Measurements from ENCODE around the gene NINJ1.
"Not testable (repeated sequence)": the region's sequence is repeated elsewhere in the genome, so short reads cannot be mapped to it uniquely, and the experiment has no call there.

The NINJ1 gene

GRCh38 chr9:93118863-93119702 is 15.0 kb downstream of the NINJ1 start:
- no peak for DNase-seq

DNA sequence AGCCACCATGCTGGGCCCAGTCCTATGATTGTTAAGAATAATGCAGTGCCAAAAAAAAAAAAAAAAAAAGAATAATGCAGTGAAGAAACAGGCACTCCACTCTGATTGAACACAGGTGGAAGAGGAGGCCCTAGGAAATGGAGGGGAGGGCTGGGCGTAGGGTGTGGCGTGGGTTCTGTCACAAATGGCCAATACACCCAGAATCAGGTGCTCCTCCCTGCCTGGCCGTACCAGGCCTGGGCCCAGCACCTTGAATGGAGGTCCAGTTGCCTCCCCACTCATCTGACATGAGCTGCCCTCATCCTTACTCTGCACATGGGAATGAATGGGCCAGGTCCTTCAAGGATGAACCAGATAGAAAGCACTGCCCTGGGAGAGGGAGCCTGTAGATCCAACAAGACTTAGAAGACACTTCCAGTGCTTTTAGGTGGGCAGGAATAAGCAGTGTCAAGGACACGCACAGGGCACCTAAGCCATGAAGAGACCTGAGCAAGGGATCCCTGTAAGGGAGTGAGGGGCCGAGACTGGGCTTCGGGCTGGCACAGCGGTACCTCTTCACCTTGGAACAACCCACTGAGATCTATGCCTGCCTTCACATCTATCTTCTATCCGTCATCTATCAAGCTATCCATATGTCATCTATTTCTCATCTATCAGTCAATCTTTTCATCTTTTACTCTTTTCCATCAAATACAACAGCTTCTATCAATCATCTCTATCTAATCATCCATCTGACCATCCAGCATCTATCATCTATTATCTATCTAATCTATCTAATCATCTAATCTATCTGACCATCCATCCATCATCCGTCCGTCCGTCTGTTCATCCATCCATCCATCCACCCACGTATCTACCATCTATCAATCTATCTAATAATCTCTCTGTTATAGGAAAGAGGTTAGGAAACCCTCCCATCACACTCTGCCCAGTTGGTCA is 15.9 kb downstream of the NINJ1 start:
- no peak for DNase-seq

GRCh38 chr9:93117521-93117920 is 16.5 kb downstream of the NINJ1 start:
- not testable (repeated sequence) for DNase-seq

DNA sequence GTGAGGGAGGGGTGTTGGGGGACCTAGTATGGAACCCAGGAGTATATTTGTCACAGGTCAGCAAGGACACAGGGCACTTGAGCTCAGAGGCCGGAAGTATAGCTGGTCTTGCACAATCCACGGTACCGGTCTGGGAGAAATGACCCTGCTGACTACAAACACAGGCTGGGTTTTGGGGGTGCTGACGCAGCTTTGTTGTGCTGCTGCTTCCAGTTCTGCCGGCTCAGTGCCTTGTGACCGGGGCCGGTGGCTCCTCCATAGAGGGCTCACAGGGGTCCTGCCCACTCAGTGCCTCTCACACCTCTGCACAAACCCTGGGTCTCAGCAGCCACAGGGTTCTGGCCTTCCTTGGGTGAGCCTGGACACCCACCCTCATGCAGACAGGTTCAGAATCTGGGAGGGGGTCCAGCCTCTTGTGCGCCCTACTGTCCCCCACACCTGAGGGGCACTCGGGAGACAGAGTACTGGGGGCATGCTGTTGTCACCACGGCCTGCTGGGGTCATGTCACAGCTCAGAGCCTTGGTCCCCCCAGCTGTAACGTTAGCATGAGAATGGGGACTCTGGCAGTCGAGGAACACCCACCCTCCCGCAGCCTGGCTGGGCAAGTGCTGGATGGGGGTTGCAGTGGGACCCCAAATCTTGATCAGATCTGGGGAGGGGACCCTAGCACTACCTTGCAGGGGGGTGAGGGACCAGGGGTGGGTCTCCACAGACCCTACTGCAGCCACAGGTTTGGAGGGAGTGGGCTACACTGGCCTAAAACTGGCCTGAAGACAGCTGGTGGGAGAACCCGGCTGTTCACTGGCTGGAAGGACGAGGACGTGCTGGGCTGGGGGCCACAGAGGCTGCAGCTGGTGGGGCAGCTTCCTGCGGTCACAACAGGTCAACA is 17.7 kb downstream of the NINJ1 start:
- DNase-seq: no peak

- DNase-seq: no peak
Observed at GRCh38 chr9:93115486-93116071, 18.5 kb downstream of the NINJ1 start.

DNA sequence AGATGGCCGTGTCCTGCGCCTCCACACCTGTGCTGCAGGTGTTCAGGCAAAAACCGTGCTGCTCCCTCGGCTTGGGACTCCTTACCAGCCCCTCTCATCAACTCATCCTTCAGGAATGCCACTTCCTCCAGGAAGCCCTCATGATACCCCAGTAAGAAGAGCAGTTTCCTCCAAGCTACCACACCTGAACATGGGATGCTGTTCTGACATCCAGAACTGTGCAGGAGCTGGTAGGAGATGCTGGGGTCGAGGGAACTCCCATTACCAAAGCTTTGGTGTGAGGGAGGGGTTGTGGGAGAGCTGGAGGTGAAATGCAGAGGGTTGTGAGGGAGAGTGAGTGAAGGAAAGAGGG is 19.1 kb downstream of the NINJ1 start:
- DNase-seq: no peak

- no peak for DNase-seq
Observed at GRCh38 chr9:93114169-93114983, 19.7 kb downstream of the NINJ1 start.

DNA sequence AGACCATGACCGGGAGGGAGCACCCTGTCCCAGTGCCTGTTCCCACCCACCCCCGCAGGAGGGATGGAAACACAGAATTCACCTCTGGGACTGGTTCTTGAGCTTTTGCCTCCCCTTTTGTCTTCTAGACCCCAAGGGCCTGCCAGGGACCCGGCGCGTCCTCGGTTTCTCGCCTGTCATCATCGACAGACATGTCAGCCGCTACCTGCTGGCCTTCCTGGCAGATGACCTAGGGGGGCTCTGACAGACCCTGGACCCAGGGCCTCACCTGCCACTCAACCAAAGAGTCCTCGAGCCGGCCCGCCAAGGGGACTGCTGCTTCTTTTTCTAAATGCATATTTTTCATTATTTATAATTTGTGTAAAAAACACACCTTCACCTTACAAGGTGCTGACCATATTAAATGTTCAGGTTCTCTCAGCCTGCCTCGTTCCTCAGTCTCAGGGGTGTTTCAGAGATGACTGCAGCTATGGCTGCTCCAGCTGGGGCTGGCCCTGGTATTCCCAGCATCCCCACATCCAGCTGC is 21.1 kb downstream of the NINJ1 start:
- no peak for DNase-seq

DNA sequence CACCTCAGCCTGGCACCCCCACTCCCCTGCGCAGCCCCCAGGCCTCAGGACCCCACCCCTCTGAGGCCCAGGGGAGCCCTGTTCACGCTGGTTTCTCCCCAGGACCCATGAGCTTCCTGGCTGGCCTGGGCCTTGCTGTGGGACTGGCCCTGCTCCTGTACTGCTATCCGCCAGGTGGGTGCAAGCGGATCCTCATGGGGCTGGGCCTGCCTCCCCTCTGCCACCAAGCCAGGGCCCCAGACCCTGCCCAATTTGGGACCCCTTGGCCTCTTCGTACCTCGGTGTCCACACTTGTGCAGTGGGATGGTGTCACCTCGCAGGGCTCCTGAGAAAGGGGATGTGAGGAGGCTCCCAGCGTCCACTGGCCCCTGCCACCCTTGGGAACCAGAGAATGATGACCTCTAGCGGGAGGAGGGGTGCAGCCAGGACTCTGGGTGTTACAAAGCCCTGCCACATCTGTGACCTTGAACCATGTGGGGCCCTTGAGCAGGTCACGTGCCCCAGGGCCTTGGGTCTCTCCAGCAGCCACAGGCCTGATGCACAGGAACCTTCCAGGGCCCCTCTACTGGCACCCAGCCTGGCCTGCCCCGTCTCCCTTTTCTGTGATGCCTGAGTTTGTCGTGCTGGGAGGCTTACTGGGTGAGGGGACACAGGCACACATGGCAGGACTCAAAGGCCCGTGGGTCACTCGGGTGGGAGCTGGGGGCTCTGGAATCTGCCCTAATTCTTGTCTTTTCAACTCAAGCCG is 21.8 kb downstream of the NINJ1 start:
- DNase-seq: no peak

- peak; percentile 77 for DNase-seq
Observed at GRCh38 chr9:93111371-93112115, 22.5 kb downstream of the NINJ1 start.

- DNase-seq: no peak
Observed at GRCh38 chr9:93111001-93111370, 23.1 kb downstream of the NINJ1 start.

DNA sequence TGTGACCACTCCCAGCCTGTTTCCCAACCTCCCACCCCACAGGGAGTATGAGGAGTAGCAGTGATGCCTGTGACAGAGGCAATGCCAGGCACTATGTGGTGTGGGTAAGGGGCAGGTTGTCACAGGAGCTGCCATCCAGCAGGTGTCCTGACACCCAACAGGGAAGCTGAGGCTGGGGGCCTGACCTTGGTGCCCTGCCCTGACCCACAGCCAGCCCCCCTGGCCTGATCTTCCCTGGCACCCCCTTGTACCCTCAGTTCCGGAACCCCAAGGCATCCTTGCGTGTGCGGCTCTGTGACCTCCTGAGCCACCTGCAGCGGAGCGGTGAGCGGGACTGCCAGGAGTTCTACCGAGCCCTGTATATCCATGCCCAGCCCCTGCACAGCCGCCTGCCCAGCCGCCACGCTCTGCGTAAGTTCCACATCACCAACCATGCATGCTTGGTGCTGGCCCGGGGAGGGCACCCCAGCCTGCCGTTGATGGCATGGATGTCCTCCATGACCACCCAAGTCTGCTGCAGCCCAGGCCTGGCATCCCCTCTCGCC is 23.7 kb downstream of the NINJ1 start:
- DNase-seq: no peak

- DNase-seq: peak; percentile 88
Observed at GRCh38 chr9:93108291-93109041, 25.6 kb downstream of the NINJ1 start.

GRCh38 chr9:93107825-93108161 is 26.3 kb downstream of the NINJ1 start:
- DNase-seq: no peak

GRCh38 chr9:93107151-93107824 is 26.8 kb downstream of the NINJ1 start:
- no peak for DNase-seq

DNA sequence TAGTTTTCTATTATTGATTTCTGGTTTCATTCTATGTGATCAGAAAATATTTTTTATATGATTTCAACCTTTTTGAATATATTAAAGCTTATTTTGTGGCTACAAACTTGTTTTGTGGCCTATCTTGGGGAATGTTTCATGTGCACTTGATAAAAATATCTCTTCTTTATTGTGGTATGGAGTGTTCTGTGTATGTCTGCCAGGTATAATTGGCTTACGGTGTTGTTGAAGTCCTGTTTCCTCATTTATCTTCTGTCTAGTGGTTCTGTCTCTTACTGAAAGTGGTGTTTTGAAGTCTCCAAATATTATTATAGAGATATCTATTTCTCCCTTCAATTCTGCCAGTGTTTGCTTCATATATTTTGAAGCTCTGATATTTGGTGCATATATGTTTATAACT is 28.4 kb downstream of the NINJ1 start:
- DNase-seq: no peak

- DNase-seq: not testable (repeated sequence)
Observed at GRCh38 chr9:93101086-93101485, 33.0 kb downstream of the NINJ1 start.

DNA sequence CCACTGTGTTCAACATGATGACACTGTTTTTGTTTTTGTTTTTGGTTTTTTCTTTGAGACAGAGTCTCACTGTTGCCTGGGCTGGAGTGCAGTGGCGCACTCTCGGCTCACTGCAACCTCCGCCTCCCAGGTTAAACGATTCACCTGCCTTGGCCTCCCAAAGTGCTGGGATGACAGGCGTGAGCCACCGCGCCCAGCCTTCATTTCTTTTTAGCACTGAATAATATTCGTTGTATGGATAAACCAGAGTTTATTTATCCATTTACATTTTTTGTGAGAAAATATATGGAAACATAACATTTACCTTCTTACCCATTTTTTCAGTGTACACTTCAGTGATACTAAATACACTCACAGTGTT is 33.8 kb downstream of the NINJ1 start:
- DNase-seq: no peak

Data from activated CD4-positive, alpha-beta T cell treated with anti-CD3 and anti-CD28 coated beads, Interleukin-2, amount 50 U/mL, for 16 hours (primary cell).